H1 (cell line): Measurements from ENCODE around the gene LGALS12. TPM values are rescaled to one million over a fixed set of nuclear protein-coding genes. Genes with fewer than 3 reads are reported as not detected.

Experiments used
- CTCF ChIA-PET: fragments of 300-600 bp; sonication (Branson Sonifier 250); formaldehyde crosslinking; loops from one replicate; lab custom pipeline; 2021; ENCODE audit not compliant: partially characterized antibody; lab: Charles Lee
- POLR2A ChIA-PET: fragments of 300-600 bp; sonication (Branson Sonifier 250); formaldehyde crosslinking; loops from one replicate; lab custom pipeline; 2021; ENCODE audit warnings: inconsistent platforms; ENCODE audit not compliant: partially characterized antibody; lab: Charles Lee
- DNase-seq, 2 experiments: peaks; one replicate each; pipeline versions ENCODE4 v3.0.0 to v3.0.0-alpha.2; 2010 to 2022; ENCODE audit warnings: low spot score in 2 of 2, low read depth in 1 of 2, mixed read lengths in 1 of 2
- FAIRE-seq: peaks from 2 replicates; lab custom pipeline; 2011; peaks lifted over from hg19 to GRCh38; lab: Jason Lieb, UNC
- H2AFZ ChIP-seq: 2 replicates; pipeline ENCODE4 v1.8.1; 2012; ENCODE audit warnings: low read length, inconsistent platforms
- H2AK5ac ChIP-seq: 2 replicates; pipeline ENCODE4 v1.6.1; 2013; ENCODE audit warnings: low read depth, low read length
- H2BK120ac ChIP-seq: replicated peaks from 2 replicates; pipeline ENCODE3; 2013; ENCODE audit warnings: low read depth, low read length, inconsistent platforms
- H2BK12ac ChIP-seq: 2 replicates; pipeline ENCODE4 v1.6.1; 2013; ENCODE audit warnings: low read depth, low read length
- H2BK15ac ChIP-seq: 2 replicates; pipeline ENCODE4 v1.6.1; 2013; ENCODE audit warnings: low read length
- H2BK20ac ChIP-seq: 2 replicates; pipeline ENCODE4 v1.6.1; 2013; ENCODE audit warnings: low read length
- H2BK5ac ChIP-seq: 2 replicates; pipeline ENCODE4 v1.6.1; 2013; ENCODE audit warnings: low read depth, low read length
- H3K14ac ChIP-seq: 2 replicates; pipeline ENCODE4 v1.6.1; 2013; ENCODE audit warnings: inconsistent platforms; ENCODE audit not compliant: insufficient read length
- H3K18ac ChIP-seq: 2 replicates; pipeline ENCODE4 v1.6.1; 2013; ENCODE audit warnings: low read length; ENCODE audit errors: extremely low read depth
- H3K23ac ChIP-seq: 2 replicates; pipeline ENCODE4 v1.6.1; 2013; ENCODE audit warnings: inconsistent platforms; ENCODE audit not compliant: insufficient read length
- H3K23me2 ChIP-seq: 2 replicates; pipeline ENCODE4 v1.6.1; 2013; ENCODE audit warnings: low read depth, low read length
- H3K27ac ChIP-seq: 2 replicates; pipeline ENCODE4 v1.6.1; 2011; ENCODE audit warnings: low read depth, low read length, inconsistent platforms
- H3K27me3 ChIP-seq, 4 experiments: replicated peaks in 1 of 4; 1 replicate in 1 of 4; 2 replicates in 3 of 4; pipeline versions ENCODE4 v1.6.1 to v1.8.1; 2011 to 2013; ENCODE audit warnings: low read length in 3 of 4, mild to moderate bottlenecking in 3 of 4, inconsistent platforms in 2 of 4, mixed read lengths in 2 of 4, moderate library complexity in 1 of 4; ENCODE audit not compliant: control insufficient read depth in 3 of 4, insufficient read depth in 3 of 4; ENCODE audit errors: extremely low read depth in 1 of 4
- H3K36me3 ChIP-seq, 4 experiments: 2 replicates each; pipeline versions ENCODE4 v1.6.1 to v1.8.1; 2011 to 2013; ENCODE audit warnings: mild to moderate bottlenecking in 4 of 4, low read length in 3 of 4, moderate library complexity in 2 of 4, control low read depth in 1 of 4, inconsistent platforms in 1 of 4; ENCODE audit not compliant: insufficient read depth in 4 of 4, control insufficient read depth in 2 of 4
- H3K4ac ChIP-seq: replicated peaks from 2 replicates; pipeline ENCODE3; 2013; ENCODE audit warnings: low read length, low read depth, mixed read lengths, inconsistent platforms; ENCODE audit not compliant: insufficient read length
- H3K4me1 ChIP-seq, 4 experiments: replicated peaks in 1 of 4; 1 replicate in 1 of 4; 2 replicates in 3 of 4; pipeline versions ENCODE4 v1.6.1 to v1.8.1; 2011 to 2013; ENCODE audit warnings: low read length in 3 of 4, inconsistent platforms in 2 of 4, mixed read lengths in 1 of 4; ENCODE audit not compliant: insufficient read depth in 4 of 4, control insufficient read depth in 3 of 4
- H3K4me2 ChIP-seq, 2 experiments: 2 replicates each; pipeline versions ENCODE4 v1.6.1 to v1.8.1; 2011 to 2013; ENCODE audit warnings: low read depth in 2 of 2, low read length in 2 of 2, control low read depth in 1 of 2, inconsistent platforms in 1 of 2, mild to moderate bottlenecking in 1 of 2; ENCODE audit not compliant: insufficient read depth in 1 of 2
- H3K4me3 ChIP-seq, 4 experiments: fragments of 200-600, 300-600 bp in 1 of 4; sonication (generic), shearing (Covaris generic), sonication (Bioruptor Twin) in 1 of 4; 2 replicates each; pipeline versions ENCODE4 v1.5.1 to v1.8.1; 2011 to 2016; ENCODE audit warnings: low read length in 4 of 4, low read depth in 3 of 4, control low read depth in 2 of 4, inconsistent platforms in 2 of 4, mild to moderate bottlenecking in 2 of 4, mixed read lengths in 1 of 4, moderate library complexity in 1 of 4; ENCODE audit not compliant: insufficient read depth in 2 of 4; ENCODE audit errors: extremely low read depth in 1 of 4
- H3K56ac ChIP-seq: replicated peaks from 2 replicates; pipeline ENCODE3; 2013; ENCODE audit warnings: low read depth, mild to moderate bottlenecking, mixed read lengths, low read length, inconsistent platforms; ENCODE audit not compliant: insufficient read length
- H3K79me1 ChIP-seq: 2 replicates; pipeline ENCODE4 v1.6.1; 2013; ENCODE audit warnings: low read depth, low read length, control low read depth
- H3K79me2 ChIP-seq, 2 experiments: 2 replicates each; pipeline versions ENCODE4 v1.6.1 to v1.8.1; 2012 to 2013; ENCODE audit warnings: low read length in 2 of 2, mild to moderate bottlenecking in 2 of 2, inconsistent platforms in 1 of 2; ENCODE audit not compliant: insufficient read depth in 2 of 2, control insufficient read depth in 1 of 2
- H3K9ac ChIP-seq, 4 experiments: replicated peaks in 1 of 4; 1 replicate in 1 of 4; 2 replicates in 3 of 4; pipeline versions ENCODE4 v1.6.1 to v1.8.1; 2011 to 2013; ENCODE audit warnings: low read depth in 3 of 4, low read length in 3 of 4, control low read depth in 2 of 4, mild to moderate bottlenecking in 2 of 4, moderate library complexity in 2 of 4, inconsistent platforms in 1 of 4; ENCODE audit errors: extremely low read depth in 1 of 4
- H3K9me3 ChIP-seq, 2 experiments: 2 replicates each; pipeline versions ENCODE4 v1.6.1 to v1.8.1; 2012 to 2013; ENCODE audit warnings: mild to moderate bottlenecking in 2 of 2, moderate library complexity in 2 of 2, control low read depth in 1 of 2, inconsistent platforms in 1 of 2, low read depth in 1 of 2, low read length in 1 of 2, mixed read lengths in 1 of 2; ENCODE audit not compliant: insufficient read depth in 2 of 2
- H4K20me1 ChIP-seq, 2 experiments: replicated peaks in 1 of 2; 2 replicates each; pipeline versions ENCODE3 to v1.8.1; 2011 to 2013; ENCODE audit warnings: inconsistent platforms in 2 of 2, low read length in 2 of 2, mild to moderate bottlenecking in 1 of 2; ENCODE audit not compliant: insufficient read depth in 2 of 2, control insufficient read depth in 1 of 2
- H4K5ac ChIP-seq: 2 replicates; pipeline ENCODE4 v1.6.1; 2013; ENCODE audit warnings: low read length, low read depth, mixed read lengths, inconsistent platforms; ENCODE audit not compliant: insufficient read length
- H4K8ac ChIP-seq: 2 replicates; pipeline ENCODE4 v1.8.0; 2013; ENCODE audit warnings: mild to moderate bottlenecking, moderate library complexity, low read length, inconsistent platforms; ENCODE audit not compliant: insufficient read depth; ENCODE audit errors: extremely low read depth
- H4K91ac ChIP-seq: replicated peaks from 2 replicates; pipeline ENCODE3; 2013; ENCODE audit warnings: low read length, mixed read lengths, inconsistent platforms; ENCODE audit not compliant: insufficient read length
- ASH2L ChIP-seq: fragments of 200-600, 300-600 bp; sonication (generic); IDR thresholded peaks from one replicate; pipeline ENCODE4 v1.7.1; 2017; ENCODE audit warnings: low read length
- BACH1 ChIP-seq: IDR thresholded peaks from 2 replicates; pipeline ENCODE4 v1.6.1; 2012; ENCODE audit warnings: low read length, improper control_type of control experiment
- CBX8 ChIP-seq: fragments of 300-800, 300-1000 bp; sonication (generic); IDR thresholded peaks from 2 replicates; pipeline ENCODE4 v1.7.1; 2016; ENCODE audit warnings: low read depth, low read length, borderline replicate concordance
- EZH2 ChIP-seq: fragments of 200-600 bp; sonication (generic); IDR thresholded peaks from 2 replicates; pipeline ENCODE4 v1.7.1; 2012; ENCODE audit warnings: low read depth, mild to moderate bottlenecking, moderate library complexity, low read length, inconsistent platforms; ENCODE audit not compliant: severe bottlenecking
- FOSL1 ChIP-seq: IDR thresholded peaks from 2 replicates; pipeline ENCODE4 v1.6.1; 2011; ENCODE audit warnings: mild to moderate bottlenecking, low read depth, low read length, moderate library complexity; ENCODE audit not compliant: insufficient read depth
- KDM4A ChIP-seq: IDR thresholded peaks from one replicate; pipeline ENCODE4 v1.7.1; 2012; ENCODE audit warnings: low read depth, mild to moderate bottlenecking, moderate library complexity, low read length, inconsistent platforms; ENCODE audit not compliant: severe bottlenecking
- KDM5A ChIP-seq: fragments of 200-600 bp; IDR thresholded peaks from 2 replicates; pipeline ENCODE4 v1.7.1; 2012; ENCODE audit warnings: mild to moderate bottlenecking, low read length, inconsistent platforms, mixed read lengths
- MAX ChIP-seq: IDR thresholded peaks from 2 replicates; pipeline ENCODE4 v1.6.1; 2012; ENCODE audit warnings: inconsistent platforms
- POU5F1 ChIP-seq: IDR thresholded peaks from 2 replicates; pipeline ENCODE4 v1.6.1; 2011; ENCODE audit warnings: low read depth, mild to moderate bottlenecking, low read length, moderate library complexity
- RBBP5 ChIP-seq: IDR thresholded peaks from 2 replicates; pipeline ENCODE4 v1.7.1; 2012; ENCODE audit warnings: low read depth, mild to moderate bottlenecking, inconsistent platforms, low read length, moderate library complexity, borderline replicate concordance
- SAP30 ChIP-seq: fragments of 300-600 bp; sonication (generic); IDR thresholded peaks from 2 replicates; pipeline ENCODE4 v1.7.1; 2012; ENCODE audit warnings: low read length, moderate library complexity, mild to moderate bottlenecking, inconsistent platforms; ENCODE audit not compliant: insufficient read depth, insufficient replicate concordance
- SP2 ChIP-seq: IDR thresholded peaks from 2 replicates; pipeline ENCODE4 v1.6.1; 2012; ENCODE audit warnings: mild to moderate bottlenecking, low read length, inconsistent platforms
- TAF7 ChIP-seq: optimal IDR thresholded peaks from 2 replicates; pipeline ENCODE3; 2011; ENCODE audit warnings: low read depth, mild to moderate bottlenecking, inconsistent platforms, low read length, moderate library complexity, borderline replicate concordance
- YY1 ChIP-seq: IDR thresholded peaks from 2 replicates; pipeline ENCODE4 v1.6.1; 2011; ENCODE audit warnings: low read depth, mild to moderate bottlenecking, low read length
- WGBS, 2 experiments: shearing (Covaris generic) in 1 of 2; methylation state at CpG; one replicate each; pipeline versions ENCODE4 v1.1.6 to v1.1.7; 2013 to 2015; ENCODE audit warnings: low lambda C conversion rate in 2 of 2, mixed read lengths in 2 of 2, inconsistent platforms in 1 of 2, low coverage in 1 of 2, missing lambda C conversion rate in 1 of 2; ENCODE audit not compliant: insufficient replicate concordance in 2 of 2, insufficient coverage in 1 of 2, insufficient read length in 1 of 2; ENCODE audit errors: extremely low coverage in 1 of 2, missing lambda C conversion rate in 1 of 2; 5-methylcytosine and 5-hydroxymethylcytosine counted together
- polyA plus RNA-seq, 7 experiments: library from polyadenylated mRNA; depleted of rRNA in 3 of 7; stranded (reverse) in 5 of 7; unstranded in 2 of 7; fragments of >200 nt in 5 of 7; fragments of 200-250 nt in 2 of 7; gene quantifications; 1 replicate in 5 of 7; 2 replicates in 1 of 7; 4 replicates in 1 of 7; pipeline versions ENCODE4 v1.2.1 to v1.2.3, GENCODE V29; 2011 to 2013; ENCODE audit warnings: missing spikeins in 2 of 7, mixed read lengths in 2 of 7
- total RNA-seq: library from RNA; stranded (reverse); fragmentation: NEBNext Ultra II Directional; extraction: Animal tissue kit (Norgen Biotek cat#: 25700); gene quantifications from 2 replicates; pipeline ENCODE4 v1.2.1, GENCODE V29; 2021

Gene LGALS12
- total and polyA plus RNA-seq, 2 of the 8 experiments (the other 6 are each of a cell fraction or from before 2014, with no cell fraction given) = 1.6 to 2.9 TPM

- Histone ChIP-seq H2AFZ (no peak overlapping the region), H2BK5ac (peak overlapping the region; percentile 60; the same call in 1 of the 2 replicates), H3K4me3 (no peak overlapping the region), H4K8ac (no peak overlapping the region), H3K23me2 (no peaks in the 10 kb centered on the region), H3K9ac (no peak overlapping the region), H3K4me1 (no peaks in the 10 kb centered on the region; a peak in 1 of 7 replicates), H3K27ac (no peak overlapping the region), H3K9me3 (no peaks in the 10 kb centered on the region; a peak in 1 of 4 replicates), H3K36me3 (no peaks in the 10 kb centered on the region), H3K4ac (no peak overlapping the region), H3K27me3 (0 out of 7 replicates have a peak, but pooled peaks cover 0 to 2% (median 0%) of the 10 kb centered on the region in 4 experiments), H3K79me2 (no peaks in the 10 kb centered on the region), H2BK20ac (peak overlapping the region; percentile 99), H3K14ac (no peak overlapping the region), H2BK120ac (no peak overlapping the region), H3K18ac (no peak overlapping the region), H3K4me2 (no peak overlapping the region), H3K56ac (no peak overlapping the region), H3K79me1 (no peaks in the 10 kb centered on the region), H2BK12ac (peak overlapping the region; percentile 39; the same call in 1 of the 2 replicates), H2BK15ac (peak overlapping the region; percentile 99; the same call in 1 of the 2 replicates), H2AK5ac (peak overlapping the region; percentile 85; the same call in 1 of the 2 replicates), H3K23ac (no peak overlapping the region), H4K20me1 (no peaks in the 10 kb centered on the region), H4K5ac (no peak overlapping the region), H4K91ac (peak overlapping the region; percentile 47)
- FAIRE-seq (no peak), DNase-seq (no peak)
- ChIA-PET CTCF (interaction anchor here (1.0 to 1.4 kb wide), 3 partner anchors 56 to 92 kb away, joined by 3 to 4 read pairs (median 3); partner anchors contain the start of gene PLAAT5), POLR2A (no interaction called here)
- WGBS, 2 experiments = 94% methylated on average over 1 of the region's 1 CpG; no CpG with 5 or more reads in 1 of the 2 experiments
- no peak for TF ChIP-seq POU5F1
- TF ChIP-seq BACH1 = no peak
- TF ChIP-seq MAX = no peak
- TF ChIP-seq YY1 = no peak
- TF ChIP-seq TAF7 = no peak
- no peak for TF ChIP-seq CBX8
- TF ChIP-seq KDM5A = no peak
- no peak for TF ChIP-seq ASH2L
- no peak for TF ChIP-seq SAP30
- TF ChIP-seq EZH2 = no peak
- TF ChIP-seq KDM4A = no peak
- no peak for TF ChIP-seq RBBP5
- TF ChIP-seq SP2 = no peak
- no peak for TF ChIP-seq FOSL1
These were observed 41.2 kb downstream of the LGALS12 start for GRCh38 chr11:63547061-63547460.
